GM12878 (cell line): ENCODE results near the gene PLA2G2C. TPM values are rescaled to one million over a fixed set of nuclear protein-coding genes. Genes with fewer than 3 reads are reported as not detected.

Source experiments
- ATAC-seq: fragments of 200-7000 bp; cut with Tn5 transposase; 3 replicates; pipeline ENCODE4 v1.9.1; 2020; ENCODE audit warnings: mild to moderate bottlenecking, moderate library complexity
- BruUV-seq: library from RNA; stranded (reverse); fragments of 400-500 nt; replicated peaks from 2 replicates; lab custom pipeline; 2021; lab: Mats Ljungman, UMichigan
- CTCF ChIA-PET: fragments of 300-600 bp; sonication (Branson Sonifier 250); formaldehyde crosslinking; extraction: SDS; loops from one replicate; lab custom pipeline; 2021; ENCODE audit warnings: inconsistent platforms; lab: Yijun Ruan, JAX
- POLR2A ChIA-PET: fragments of 350-600 bp; formaldehyde crosslinking; extraction: SDS; loops from one replicate; lab custom pipeline; 2021; ENCODE audit warnings: inconsistent platforms; lab: Charles Lee
- RAD21 ChIA-PET: fragments of 300-600 bp; sonication (Branson Sonifier 250); formaldehyde crosslinking; loops from one replicate; lab custom pipeline; 2023; ENCODE audit warnings: antibody characterized with exemption; ENCODE audit not compliant: unreplicated experiment; lab: Charles Lee
- SMC1A ChIA-PET: fragments of 300-600 bp; sonication (Branson Sonifier 250); formaldehyde crosslinking; loops from one replicate; lab custom pipeline; 2023; ENCODE audit not compliant: unreplicated experiment, uncharacterized antibody; lab: Charles Lee
- DNase-seq: peaks from one replicate; pipeline ENCODE4 v3.0.0-alpha.2; 2011; ENCODE audit warnings: low read depth, low spot score
- FAIRE-seq: peaks from 3 replicates; lab custom pipeline; 2011; peaks lifted over from hg19 to GRCh38; lab: Jason Lieb, UNC
- H2AFZ ChIP-seq: 2 replicates; pipeline ENCODE4 v1.6.0; 2011; ENCODE audit warnings: low read depth, low read length, control low read depth; ENCODE audit not compliant: control insufficient read depth
- H3K27ac ChIP-seq: 2 replicates; pipeline ENCODE4 v1.5.1; 2011; ENCODE audit warnings: control low read depth; ENCODE audit not compliant: control insufficient read depth, insufficient read depth
- H3K27me3 ChIP-seq, 2 experiments: replicated peaks in 1 of 2; 2 replicates each; pipeline versions ENCODE4 v1.6.0 to v1.6.1; 2011; ENCODE audit warnings: low read length in 1 of 2; ENCODE audit not compliant: control insufficient read depth in 2 of 2, insufficient read depth in 2 of 2
- H3K36me3 ChIP-seq, 2 experiments: 2 replicates each; pipeline ENCODE4 v1.5.1; 2011; ENCODE audit warnings: low read length in 1 of 2; ENCODE audit not compliant: control insufficient read depth in 2 of 2, insufficient read depth in 2 of 2
- H3K4me1 ChIP-seq: 2 replicates; pipeline ENCODE4 v1.6.1; 2011; ENCODE audit warnings: mild to moderate bottlenecking, low read length, moderate library complexity, mixed read lengths; ENCODE audit not compliant: control insufficient read depth, insufficient read depth
- H3K4me2 ChIP-seq: 2 replicates; pipeline ENCODE4 v1.6.0; 2011; ENCODE audit warnings: control low read depth; ENCODE audit not compliant: control insufficient read depth, insufficient read depth
- H3K4me3 ChIP-seq: fragments of 200-600 bp; sonication (generic); 2 replicates; pipeline ENCODE4 v1.5.1; 2016
- H3K79me2 ChIP-seq: 2 replicates; pipeline ENCODE4 v1.6.0; 2011; ENCODE audit warnings: low read length; ENCODE audit not compliant: control insufficient read depth, insufficient read depth
- H3K9ac ChIP-seq: 2 replicates; pipeline ENCODE4 v1.8.0; 2011; ENCODE audit warnings: low read length, control low read depth, mixed read lengths; ENCODE audit not compliant: control insufficient read depth, insufficient read depth
- H3K9me3 ChIP-seq: replicated peaks from 3 replicates; pipeline ENCODE4 v1.5.1; 2011; ENCODE audit warnings: mild to moderate bottlenecking, low read length; ENCODE audit not compliant: control insufficient read depth, insufficient read depth
- H4K20me1 ChIP-seq: 2 replicates; pipeline ENCODE4 v1.6.0; 2011; ENCODE audit not compliant: control insufficient read depth, insufficient read depth
- BACH1 ChIP-seq: fragments of 450-650 bp; IDR thresholded peaks from 2 replicates; pipeline ENCODE4 v1.6.1; 2017; ENCODE audit warnings: mild to moderate bottlenecking, borderline replicate concordance
- BHLHE40 ChIP-seq, 2 experiments: fragments of 450-650 bp in 1 of 2; IDR thresholded peaks; 2 replicates each; pipeline ENCODE4 v1.6.1; 2011 to 2017; ENCODE audit warnings: low read depth in 2 of 2, borderline replicate concordance in 1 of 2, improper control_type of control experiment in 1 of 2, low read length in 1 of 2, mild to moderate bottlenecking in 1 of 2
- BMI1 ChIP-seq: fragments of 450-650 bp; IDR thresholded peaks from 2 replicates; pipeline ENCODE4 v1.6.1; 2016; ENCODE audit warnings: mild to moderate bottlenecking, moderate library complexity, borderline replicate concordance
- CBFB ChIP-seq: IDR thresholded peaks from 2 replicates; pipeline ENCODE4 v1.6.1; 2016; ENCODE audit warnings: antibody characterized with exemption, low read depth
- CEBPB ChIP-seq, 2 experiments: fragments of 150-350 bp in 1 of 2; IDR thresholded peaks; 2 replicates each; pipeline ENCODE4 v1.6.1; 2012 to 2014; ENCODE audit warnings: low read depth in 2 of 2, low read length in 2 of 2, borderline replicate concordance in 1 of 2, inconsistent platforms in 1 of 2
- CEBPZ ChIP-seq: fragments of 150-350 bp; IDR thresholded peaks from 2 replicates; pipeline ENCODE4 v1.6.1; 2016; ENCODE audit warnings: low read depth, low read length
- DPF2 ChIP-seq: fragments of 450-650 bp; IDR thresholded peaks from 2 replicates; pipeline ENCODE4 v1.6.1; 2017; ENCODE audit warnings: mild to moderate bottlenecking
- HCFC1 ChIP-seq: fragments of 150-350 bp; IDR thresholded peaks from 2 replicates; pipeline ENCODE4 v1.6.1; 2014; ENCODE audit warnings: low read length
- JUNB ChIP-seq: IDR thresholded peaks from 2 replicates; pipeline ENCODE4 v1.6.1; 2016; ENCODE audit warnings: antibody characterized with exemption, mild to moderate bottlenecking
- NBN ChIP-seq: fragments of 450-650 bp; IDR thresholded peaks from 2 replicates; pipeline ENCODE4 v1.6.1; 2016
- NKRF ChIP-seq: fragments of 450-650 bp; conservative IDR thresholded peaks from 2 replicates; pipeline ENCODE4 v1.6.1; 2017; ENCODE audit warnings: mild to moderate bottlenecking, moderate library complexity
- PBX3 ChIP-seq: IDR thresholded peaks from 2 replicates; pipeline ENCODE4 v1.6.1; 2011; ENCODE audit warnings: mild to moderate bottlenecking, low read depth, low read length, moderate library complexity; ENCODE audit not compliant: insufficient replicate concordance
- RCOR1 ChIP-seq: conservative IDR thresholded peaks from 2 replicates; pipeline ENCODE4 v1.6.1; 2012; ENCODE audit warnings: low read depth, low read length, improper control_type of control experiment
- SMAD1 ChIP-seq: fragments of 450-650 bp; IDR thresholded peaks from 2 replicates; pipeline ENCODE4 v1.6.1; 2018; ENCODE audit warnings: mild to moderate bottlenecking, low read depth; ENCODE audit not compliant: partially characterized antibody
- TCF12 ChIP-seq: IDR thresholded peaks from 2 replicates; pipeline ENCODE4 v1.6.1; 2011; ENCODE audit warnings: low read depth, mild to moderate bottlenecking, low read length
- ZBED1 ChIP-seq: IDR thresholded peaks from 2 replicates; pipeline ENCODE4 v1.6.1; 2016; ENCODE audit warnings: borderline replicate concordance
- ZNF217 ChIP-seq: fragments of 450-650 bp; IDR thresholded peaks from 2 replicates; pipeline ENCODE4 v1.6.1; 2017; ENCODE audit warnings: antibody characterized with exemption, mild to moderate bottlenecking
- WGBS: methylation state at CpG from one replicate; pipeline ENCODE4 v1.1.6; 2016; ENCODE audit warnings: low lambda C conversion rate; ENCODE audit not compliant: insufficient replicate concordance, insufficient coverage; ENCODE audit errors: missing lambda C conversion rate; 5-methylcytosine and 5-hydroxymethylcytosine counted together
- in situ Hi-C: fragments of 300-500 bp; cut with MboI; formaldehyde crosslinking; loops from 9 replicates; pipeline ENCODE4 v1.14.3; 2018; ENCODE audit warnings: mixed read lengths
- intact Hi-C: fragments of 100-400 bp; cut with micrococcal nuclease; formaldehyde crosslinking; loops from one replicate; pipeline ENCODE4 v1.14.2; 2022; ENCODE audit not compliant: unreplicated experiment
- polyA plus RNA-seq, 11 experiments: library from polyadenylated mRNA; depleted of rRNA in 4 of 11; unstranded in 6 of 11; stranded (reverse) in 5 of 11; fragments of >200 nt; fragmentation: Nextera tagmentation in 4 of 11; fragmentation: Illumina TruSeq in 1 of 11; extraction: Ambion mirVana in 4 of 11; extraction: Trizol in 1 of 11; gene quantifications; 1 replicate in 1 of 11; 2 replicates in 10 of 11; pipeline versions ENCODE4 v1.2.1 to v1.2.3, GENCODE V29; 2011 to 2016; ENCODE audit warnings: inconsistent platforms in 2 of 11, missing spikeins in 2 of 11, low read depth in 1 of 11
- total RNA-seq, 4 experiments: library from RNA; depleted of rRNA in 3 of 4; stranded (reverse); fragments of >200 nt in 3 of 4; fragmentation: Illumina TruSeq in 1 of 4; extraction: Trizol in 1 of 4; gene quantifications; 2 replicates each; pipeline versions ENCODE4 v1.2.1 to v1.2.3, GENCODE V29; 2013 to 2021

PLA2G2C gene
- total and polyA plus RNA-seq, 10 of the 15 experiments (the other 5 are each of a cell fraction or from before 2014, with no cell fraction given) = 0.05 TPM; not detected in 9

GRCh38 chr1:20142001-20142710 lies 44.2 kb downstream of the PLA2G2C start:
- 38% methylated on average over 13 of the region's 13 CpGs for WGBS
- Histone ChIP-seq H3K36me3 (no peaks in the 10 kb centered on the region), H4K20me1 (no peaks in the 10 kb centered on the region), H3K27ac (no peak overlapping the region), H3K4me1 (no peaks in the 10 kb centered on the region), H3K4me3 (no peak overlapping the region), H3K27me3 (no peaks in the 10 kb centered on the region), H3K4me2 (no peak overlapping the region), H3K79me2 (no peaks in the 10 kb centered on the region), H3K9me3 (no peaks in the 10 kb centered on the region), H2AFZ (no peak overlapping the region), H3K9ac (no peak overlapping the region)
- FAIRE-seq (no peak), ATAC-seq (no peak), DNase-seq (no peak)
- SMC1A ChIA-PET = interaction anchor here (1.5 kb wide), 1 partner anchor 9 kb away, joined by 6 read pairs; no protein-coding TSS in a partner anchor
- POLR2A ChIA-PET = no interaction called here
- RAD21 ChIA-PET = no interaction called here
- intact Hi-C loops = no loop called here
- in situ Hi-C loops = no loop called here
- no TSS peak for BruUV-seq
- CTCF ChIA-PET = no interaction called here
- TF ChIP-seq HCFC1 (no peak), NKRF (no peak), ZBED1 (no peak), SMAD1 (no peak), CBFB (no peak), CEBPZ (no peak), BHLHE40 (IDR thresholded peaks at IDR 0.05; ENCODE audit: borderline replicate concordance in 1 of 2, low read depth in 2 of 2, low read length in 1 of 2) (no peak), RCOR1 (no peak), ZNF217 (no peak), CEBPB (IDR thresholded peaks at IDR 0.05; ENCODE audit: borderline replicate concordance in 1 of 2, low read depth in 2 of 2, low read length in 2 of 2) (no peak), NBN (no peak), BACH1 (no peak), BMI1 (no peak), JUNB (no peak), PBX3 (no peak), DPF2 (no peak), TCF12 (no peak)
